NT2/D1 (cell line): ENCODE results near the gene UBE3D.
"Not testable (repeated sequence)": the region's sequence is repeated elsewhere in the genome, so short reads cannot be mapped to it uniquely, and the experiment has no call there.

ENCODE experiments used
- SUZ12 ChIP-seq: IDR thresholded peaks from 2 replicates; pipeline ENCODE4 v1.6.1; 2011; ENCODE audit not compliant: insufficient read length, insufficient read depth; ENCODE audit errors: extremely low read depth
- YY1 ChIP-seq: IDR thresholded peaks from 2 replicates; pipeline ENCODE4 v1.6.1; 2011; ENCODE audit not compliant: insufficient read length, insufficient read depth
- ZNF274 ChIP-seq: IDR thresholded peaks from 2 replicates; pipeline ENCODE4 v1.6.1; 2011; ENCODE audit warnings: mild to moderate bottlenecking, low read depth, low read length

GRCh38 chr6:82930915-82931314, 134.7 kb downstream of the UBE3D start:
- TF ChIP-seq SUZ12, ZNF274, YY1: not testable (repeated sequence)
